HCT116 (cell line): ENCODE data around the gene ZBTB20. TPM values are rescaled to one million over a fixed set of nuclear protein-coding genes. Genes with fewer than 3 reads are reported as not detected.

Experiments
- ATAC-seq: fragments of 200-7000 bp; cut with Tn5 transposase; 2 replicates; pipeline ENCODE4 v1.9.1; 2020; ENCODE audit warnings: mild to moderate bottlenecking, moderate library complexity
- BruUV-seq: library from RNA; stranded (reverse); fragments of 400-500 nt; replicated peaks from 2 replicates; lab custom pipeline; 2021; lab: Mats Ljungman, UMichigan
- CTCF ChIA-PET: fragments of 300-600 bp; sonication (Branson Sonifier 250); formaldehyde crosslinking; loops from one replicate; lab custom pipeline; 2021; ENCODE audit warnings: antibody characterized with exemption; lab: Charles Lee
- POLR2A ChIA-PET: fragments of 300-600, 350-600 bp; sonication (Branson Sonifier 250); formaldehyde crosslinking; loops from one replicate; lab custom pipeline; 2021; ENCODE audit warnings: antibody characterized with exemption; lab: Charles Lee
- RAD21 ChIA-PET, 2 experiments: fragments of 300-600 bp; sonication (Branson Sonifier 250); formaldehyde crosslinking; loops; one replicate each; lab custom pipeline; 2023; ENCODE audit warnings: low total read pairs in 2 of 2; ENCODE audit not compliant: uncharacterized antibody in 2 of 2, unreplicated experiment in 2 of 2, low non-redundant PET in 1 of 2; lab: Charles Lee
- DNase-seq: peaks from one replicate; pipeline ENCODE4 v3.0.0-alpha.2; 2010; ENCODE audit warnings: low read depth, low spot score
- H2AFZ ChIP-seq: fragments of 200-600 bp; shearing (Covaris generic), sonication (generic); 2 replicates; pipeline ENCODE4 v1.6.1; 2017; ENCODE audit warnings: low read depth, mixed run types, mixed read lengths, antibody characterized with exemption, low read length; ENCODE audit not compliant: poor library complexity, severe bottlenecking
- H3K27ac ChIP-seq: 2 replicates; pipeline ENCODE4 v1.5.1; 2012; ENCODE audit warnings: low read depth, low read length
- H3K27me3 ChIP-seq: fragments of 200-600 bp; sonication (generic); 2 replicates; pipeline ENCODE4 v1.6.1; 2016; ENCODE audit warnings: mixed run types, low read length, mixed read lengths; ENCODE audit not compliant: insufficient read depth
- H3K36me3 ChIP-seq, 2 experiments: fragments of 200-500 bp in 1 of 2; fragments of 200-600 bp in 1 of 2; sonication (Bioruptor generic) in 1 of 2; sonication (generic) in 1 of 2; 2 replicates each; pipeline versions ENCODE4 v1.5.1 to v1.6.1; 2014 to 2016; ENCODE audit warnings: low read length in 2 of 2, inconsistent platforms in 1 of 2, mixed read lengths in 1 of 2, mixed run types in 1 of 2; ENCODE audit not compliant: insufficient read depth in 2 of 2, control insufficient read depth in 1 of 2
- H3K4me1 ChIP-seq, 2 experiments: fragments of 200-600 bp in 1 of 2; sonication (generic) in 1 of 2; 2 replicates each; pipeline versions ENCODE4 v1.5.1 to v1.6.1; 2012 to 2017; ENCODE audit warnings: low read length in 2 of 2, inconsistent platforms in 1 of 2, mild to moderate bottlenecking in 1 of 2, mixed read lengths in 1 of 2, mixed run types in 1 of 2, moderate library complexity in 1 of 2; ENCODE audit not compliant: insufficient read depth in 2 of 2, control insufficient read depth in 1 of 2
- H3K4me2 ChIP-seq: fragments of 200-600 bp; sonication (generic); 2 replicates; pipeline ENCODE4 v1.6.1; 2017; ENCODE audit warnings: mixed run types, low read length, mixed read lengths
- H3K4me3 ChIP-seq, 2 experiments: fragments of 200-600 bp in 1 of 2; sonication (generic) in 1 of 2; replicated peaks in 1 of 2; 2 replicates each; pipeline ENCODE4 v1.5.1; 2011 to 2016; ENCODE audit warnings: low read length in 2 of 2, control low read depth in 1 of 2, low read depth in 1 of 2, mild to moderate bottlenecking in 1 of 2, mixed read lengths in 1 of 2, mixed run types in 1 of 2
- H3K79me2 ChIP-seq: fragments of 200-600 bp; sonication (generic); 2 replicates; pipeline ENCODE4 v1.6.1; 2017; ENCODE audit warnings: mild to moderate bottlenecking, mixed run types, low read length, moderate library complexity, mixed read lengths; ENCODE audit not compliant: insufficient read depth
- H3K9ac ChIP-seq: fragments of 200-600 bp; sonication (generic); 2 replicates; pipeline ENCODE4 v1.6.1; 2016; ENCODE audit warnings: low read length, mixed read lengths
- H3K9me2 ChIP-seq: fragments of 200-600 bp; sonication (generic), shearing (Covaris generic); 2 replicates; pipeline ENCODE4 v1.6.1; 2017; ENCODE audit warnings: mixed run types, mild to moderate bottlenecking, moderate library complexity; ENCODE audit not compliant: insufficient read depth
- H3K9me3 ChIP-seq, 2 experiments: fragments of 200-500 bp in 1 of 2; fragments of 200-600 bp in 1 of 2; sonication (Bioruptor generic) in 1 of 2; sonication (generic) in 1 of 2; 2 replicates each; pipeline ENCODE4 v1.6.1; 2014 to 2017; ENCODE audit warnings: low read length in 2 of 2, mixed read lengths in 2 of 2, inconsistent platforms in 1 of 2, low read depth in 1 of 2, mild to moderate bottlenecking in 1 of 2, mixed run types in 1 of 2, moderate library complexity in 1 of 2; ENCODE audit not compliant: control insufficient read depth in 1 of 2, insufficient read depth in 1 of 2
- H4K20me1 ChIP-seq: fragments of 200-600 bp; sonication (generic), shearing (Covaris generic); 2 replicates; pipeline ENCODE4 v1.6.1; 2017; ENCODE audit warnings: mixed run types, mild to moderate bottlenecking, moderate library complexity; ENCODE audit not compliant: insufficient read depth
- ATF3 ChIP-seq: IDR thresholded peaks from 2 replicates; pipeline ENCODE4 v1.6.1; 2012
- CBX3 ChIP-seq: IDR thresholded peaks from 2 replicates; pipeline ENCODE4 v1.6.1; 2012; ENCODE audit warnings: low read depth
- CEBPB ChIP-seq: IDR thresholded peaks from 2 replicates; pipeline ENCODE4 v1.6.1; 2012; ENCODE audit warnings: low read depth
- EGR1 ChIP-seq: IDR thresholded peaks from 2 replicates; pipeline ENCODE4 v1.6.1; 2012; ENCODE audit warnings: low read depth
- ELF1 ChIP-seq: IDR thresholded peaks from 2 replicates; pipeline ENCODE4 v1.6.1; 2012; ENCODE audit warnings: low read depth, borderline replicate concordance
- EZH2phosphoT487 ChIP-seq: fragments of 200-600 bp; IDR thresholded peaks from 2 replicates; pipeline ENCODE4 v1.6.1; 2018; ENCODE audit warnings: antibody characterized with exemption, borderline replicate concordance
- FOSL1 ChIP-seq: IDR thresholded peaks from 2 replicates; pipeline ENCODE4 v1.6.1; 2012; ENCODE audit warnings: low read depth
- JUND ChIP-seq: IDR thresholded peaks from 2 replicates; pipeline ENCODE4 v1.6.1; 2012
- POLR2A ChIP-seq: IDR thresholded peaks from 2 replicates; pipeline ENCODE4 v1.7.0; 2011; ENCODE audit warnings: borderline replicate concordance; ENCODE audit not compliant: insufficient read depth, insufficient read length; ENCODE audit errors: extremely low read depth
- POLR2AphosphoS5 ChIP-seq: IDR thresholded peaks from 2 replicates; pipeline ENCODE4 v1.6.1; 2011; ENCODE audit warnings: mild to moderate bottlenecking, low read depth, low read length, moderate library complexity
- RAD21 ChIP-seq: IDR thresholded peaks from 2 replicates; pipeline ENCODE4 v1.6.1; 2012; ENCODE audit warnings: low read depth, mild to moderate bottlenecking
- SIN3A ChIP-seq: IDR thresholded peaks from 2 replicates; pipeline ENCODE4 v1.6.1; 2012; ENCODE audit warnings: low read depth
- SP1 ChIP-seq: IDR thresholded peaks from 2 replicates; pipeline ENCODE4 v1.6.1; 2012; ENCODE audit warnings: low read depth
- SRF ChIP-seq: IDR thresholded peaks from 2 replicates; pipeline ENCODE4 v1.6.1; 2012; ENCODE audit warnings: low read depth
- TCF7L2 ChIP-seq: IDR thresholded peaks from 2 replicates; pipeline ENCODE4 v1.7.0; 2011; ENCODE audit warnings: borderline replicate concordance, inconsistent platforms; ENCODE audit not compliant: insufficient read depth, insufficient read length; ENCODE audit errors: extremely low read depth
- YY1 ChIP-seq: IDR thresholded peaks from 2 replicates; pipeline ENCODE4 v1.6.1; 2011; ENCODE audit warnings: low read length, low read depth, moderate library complexity, mild to moderate bottlenecking; ENCODE audit not compliant: insufficient replicate concordance; ENCODE audit errors: extremely low read depth
- ZBTB33 ChIP-seq: IDR thresholded peaks from 2 replicates; pipeline ENCODE4 v1.6.1; 2011; ENCODE audit warnings: mild to moderate bottlenecking, low read length, moderate library complexity; ENCODE audit not compliant: insufficient replicate concordance; ENCODE audit errors: extremely low read depth
- ZFX ChIP-seq: fragments of 450-650 bp; IDR thresholded peaks from 2 replicates; pipeline ENCODE4 v1.6.1; 2017
- intact Hi-C: fragments of 100-400 bp; cut with micrococcal nuclease; formaldehyde crosslinking; loops from 2 replicates; pipeline ENCODE4 v1.10.0; 2022
- total RNA-seq: library from RNA; stranded (reverse); gene quantifications from one replicate; pipeline ENCODE4 v1.2.1, GENCODE V29; 2021; ENCODE audit not compliant: unreplicated experiment
- TF ChIP-seq, protein P1 (sequence below): IDR thresholded peaks from 2 replicates; pipeline ENCODE4 v1.6.1; 2012

The ZBTB20 gene
- total RNA-seq, 1 experiment from 2014 or later: 42.1 TPM

DNA sequence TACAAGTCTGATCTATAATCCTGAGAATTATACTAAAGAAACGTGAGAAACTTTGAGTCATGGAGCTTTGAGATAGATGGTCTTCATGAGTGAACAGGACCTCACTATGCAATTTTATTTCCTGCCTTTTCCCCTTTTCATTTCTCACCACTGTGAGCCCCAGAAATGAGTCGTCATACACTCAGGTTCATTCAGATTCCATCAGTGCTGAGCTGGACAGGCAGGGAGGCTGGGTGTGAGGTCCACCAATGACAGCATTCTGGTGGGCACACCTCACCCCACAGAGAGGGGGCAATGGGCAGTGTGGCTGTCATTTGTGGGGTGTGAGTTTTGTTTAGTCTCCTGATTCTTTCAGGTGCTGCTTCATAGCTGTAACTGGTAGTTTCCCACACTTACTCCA, 836.4 kb downstream of the ZBTB20 start:
- BruUV-seq: no TSS peak
- Histone ChIP-seq H3K4me3 (no peak overlapping the region), H3K36me3 (no peaks in the 10 kb centered on the region), H3K27me3 (no peaks in the 10 kb centered on the region), H3K27ac (no peak overlapping the region), H4K20me1 (no peaks in the 10 kb centered on the region), H2AFZ (no peak overlapping the region), H3K9me2 (no peaks in the 10 kb centered on the region), H3K4me2 (no peak overlapping the region), H3K9ac (no peak overlapping the region), H3K79me2 (no peaks in the 10 kb centered on the region), H3K4me1 (no peaks in the 10 kb centered on the region), H3K9me3 (no peaks in the 10 kb centered on the region)
- ChIA-PET POLR2A (no interaction called here), CTCF (no interaction called here), RAD21 (no interaction called here)
- TF ChIP-seq EGR1: no peak
- ATAC-seq (no peak), DNase-seq (no peak)
- intact Hi-C loops: no loop called here

GRCh38 chr3:114308830-114309229, 838.3 kb downstream of the ZBTB20 start:
- no peaks in the 10 kb centered on the region for H3K9me3 ChIP-seq
- ChIA-PET CTCF (no interaction called here), POLR2A (no interaction called here), RAD21 (no interaction called here)
- H2AFZ ChIP-seq: no peak overlapping the region
- no peak overlapping the region for H3K4me2 ChIP-seq
- no peak overlapping the region for H3K27ac ChIP-seq
- H3K4me1 ChIP-seq: no peaks in the 10 kb centered on the region
- no peak overlapping the region for H3K4me3 ChIP-seq
- intact Hi-C loops: no loop called here
- no peak overlapping the region for H3K9ac ChIP-seq
- H3K27me3 ChIP-seq: no peaks in the 10 kb centered on the region
- H3K36me3 ChIP-seq: no peaks in the 10 kb centered on the region
- ATAC-seq: no peak
- no peaks in the 10 kb centered on the region for H4K20me1 ChIP-seq
- no TSS peak for BruUV-seq
- no peaks in the 10 kb centered on the region for H3K9me2 ChIP-seq
- DNase-seq: no peak
- no peaks in the 10 kb centered on the region for H3K79me2 ChIP-seq
- no peak for TF ChIP-seq RAD21
- no peak for TF ChIP-seq CEBPB
- no peak for TF ChIP-seq POLR2A
- TF ChIP-seq ZFX: no peak
- TF ChIP-seq, protein P1, sequence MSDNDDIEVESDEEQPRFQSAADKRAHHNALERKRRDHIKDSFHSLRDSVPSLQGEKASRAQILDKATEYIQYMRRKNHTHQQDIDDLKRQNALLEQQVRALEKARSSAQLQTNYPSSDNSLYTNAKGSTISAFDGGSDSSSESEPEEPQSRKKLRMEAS: no peak
- TF ChIP-seq FOSL1: no peak
- TF ChIP-seq ZBTB33: no peak
- no peak for TF ChIP-seq ATF3
- no peak for TF ChIP-seq EGR1
- TF ChIP-seq JUND: no peak
- TF ChIP-seq SP1: no peak
- no peak for TF ChIP-seq CBX3
- no peak for TF ChIP-seq POLR2AphosphoS5
- no peak for TF ChIP-seq TCF7L2
- TF ChIP-seq SIN3A: no peak
- TF ChIP-seq YY1: no peak
- no peak for TF ChIP-seq SRF
- TF ChIP-seq ELF1: no peak
- no peak for TF ChIP-seq EZH2phosphoT487
